ENCODE measurements around the gene MASTL. TPM values are rescaled to one million over a fixed set of nuclear protein-coding genes. Genes with fewer than 3 reads are reported as not detected.

The MASTL gene
- total RNA-seq, 3 donors from 2014 or later: 5.9 to 10.3 (median 5.9) TPM

- H3K4me1 ChIP-seq (ENCODE audit: low read depth): peaks cover 18% of the 10 kb centered on the region
- TF ChIP-seq CTCF (IDR thresholded peaks at IDR 0.05): no peak
- no peaks in the 10 kb centered on the region for H3K9me3 ChIP-seq
- intact Hi-C loops (cut with DNase I, micrococcal nuclease): no loop called here
- ATAC-seq (no peak), DNase-seq (no peak)
- H3K4me3 ChIP-seq: no peak overlapping the region
- no peaks in the 10 kb centered on the region for H3K36me3 ChIP-seq (ENCODE audit: low read depth)
Measured at GRCh38 chr10:27157150-27157549, 2.0 kb downstream of the MASTL start.

- TF ChIP-seq CTCF (IDR thresholded peaks at IDR 0.05): no peak
- ATAC-seq (no peak), DNase-seq (no peak)
- no peak overlapping the region for H3K4me3 ChIP-seq
- H3K36me3 ChIP-seq (ENCODE audit: low read depth): no peaks in the 10 kb centered on the region
- peaks cover 9% of the 10 kb centered on the region for H3K4me1 ChIP-seq (ENCODE audit: low read depth)
- H3K9me3 ChIP-seq: no peaks in the 10 kb centered on the region
- intact Hi-C loops (cut with DNase I, micrococcal nuclease): no loop called here
Measured at GRCh38 chr10:27158421-27158820, 3.3 kb downstream of the MASTL start.

GRCh38 chr10:27169849-27170248, 14.7 kb downstream of the MASTL start:
- DNase-seq: no peak
- intact Hi-C loops (cut with DNase I, micrococcal nuclease): no loop called here
- no peak overlapping the region for H3K4me3 ChIP-seq
- ATAC-seq: no peak
- TF ChIP-seq CTCF (IDR thresholded peaks at IDR 0.05): no peak
- peaks cover 13% of the 10 kb centered on the region for H3K36me3 ChIP-seq (ENCODE audit: low read depth)
- no peaks in the 10 kb centered on the region for H3K9me3 ChIP-seq
- H3K4me1 ChIP-seq (ENCODE audit: low read depth): no peaks in the 10 kb centered on the region

GRCh38 chr10:27188259-27188658, 33.1 kb downstream of the MASTL start:
- Histone ChIP-seq H3K36me3 (ENCODE audit: low read depth) (no peaks in the 10 kb centered on the region), H3K4me1 (ENCODE audit: low read depth) (no peaks in the 10 kb centered on the region), H3K9me3 (no peaks in the 10 kb centered on the region), H3K4me3 (no peak overlapping the region)
- ATAC-seq (no peak), DNase-seq (no peak)
- intact Hi-C loops (cut with DNase I, micrococcal nuclease): no loop called here
- no peak for TF ChIP-seq CTCF (IDR thresholded peaks at IDR 0.05)

- H3K36me3 ChIP-seq (ENCODE audit: low read depth): no peaks in the 10 kb centered on the region
- no peak for TF ChIP-seq CTCF (IDR thresholded peaks at IDR 0.05)
- DNase-seq (no peak), ATAC-seq (no peak)
- H3K4me3 ChIP-seq: no peak overlapping the region
- intact Hi-C loops (cut with DNase I, micrococcal nuclease): no loop called here
- H3K9me3 ChIP-seq: no peaks in the 10 kb centered on the region
- no peaks in the 10 kb centered on the region for H3K4me1 ChIP-seq (ENCODE audit: low read depth)
Measured at GRCh38 chr10:27188897-27189296, 33.7 kb downstream of the MASTL start.

GRCh38 chr10:27190508-27190907, 35.4 kb downstream of the MASTL start:
- no peak for TF ChIP-seq CTCF (IDR thresholded peaks at IDR 0.05)
- Histone ChIP-seq H3K4me3 (no peak overlapping the region), H3K9me3 (no peaks in the 10 kb centered on the region), H3K36me3 (ENCODE audit: low read depth) (no peaks in the 10 kb centered on the region), H3K4me1 (ENCODE audit: low read depth) (no peaks in the 10 kb centered on the region)
- DNase-seq (no peak), ATAC-seq (no peak)
- intact Hi-C loops (cut with DNase I, micrococcal nuclease): no loop called here

All from mucosa of descending colon (tissue), 3 donors.